ENCODE measurements around the gene MYRIP. TPM values are rescaled to one million over a fixed set of nuclear protein-coding genes. Genes with fewer than 3 reads are reported as not detected.

MYRIP gene
- polyA plus RNA-seq, 3 donors, result not detected

GRCh38 chr3:39900462-39901002, 91.1 kb downstream of the MYRIP start:
- peaks cover 0 to 3% (median 0%) of the 10 kb centered on the region in 7 donors for H3K9me3 Mint-ChIP-seq
- H3K9ac ChIP-seq (ENCODE audit: insufficient read depth, low read length, poor library complexity, severe bottlenecking), result no peak overlapping the region
- H4K20me1 ChIP-seq (ENCODE audit: insufficient read depth, low read length), result no peaks in the 10 kb centered on the region
- H3K79me2 ChIP-seq (ENCODE audit: insufficient read depth, low read length), result no peaks in the 10 kb centered on the region
- intact Hi-C loops (cut with micrococcal nuclease), result no loop called here
- H3K4me2 ChIP-seq (replicated peaks; ENCODE audit: extremely low read depth, low read length, poor library complexity, severe bottlenecking), result no peak overlapping the region
- 87% methylated on average over 4 of the region's 4 CpGs for WGBS (ENCODE audit: insufficient coverage)
- no peaks in the 10 kb centered on the region for H3K4me1 ChIP-seq (ENCODE audit: control insufficient read depth in 1 of 2, insufficient read depth in 2 of 2, low read length in 2 of 2)
- no peaks in the 10 kb centered on the region for H3K27me3 ChIP-seq (ENCODE audit: control insufficient read depth in 2 of 2, insufficient read depth in 2 of 2, low read length in 2 of 2)
- no peak overlapping the region for H3K27ac Mint-ChIP-seq
- no peaks in the 10 kb centered on the region for H3K36me3 ChIP-seq (replicated peaks in 1 of 2; ENCODE audit: control insufficient read depth in 1 of 2, insufficient read depth in 2 of 2, low read length in 2 of 2)
- TF ChIP-seq CTCF (IDR thresholded peaks at IDR 0.05), result no peak
- H3K4me3 ChIP-seq (replicated peaks in 1 of 3; ENCODE audit: low read depth in 2 of 3, low read length in 3 of 3), result no peak overlapping the region
- H3K27me3 Mint-ChIP-seq (ENCODE audit: low read depth in 3 of 3), result peaks cover 0 to 2% (median 0%) of the 10 kb centered on the region in 3 donors
- no peak overlapping the region for H3K4me3 Mint-ChIP-seq
- H3K9me3 ChIP-seq (replicated peaks in 1 of 2; ENCODE audit: control insufficient read depth in 1 of 2, insufficient read depth in 1 of 2, low read length in 2 of 2), result no peaks in the 10 kb centered on the region
- H3K27ac ChIP-seq (ENCODE audit: low read depth in 1 of 2, low read length in 2 of 2), result no peak overlapping the region
- H3K4me1 Mint-ChIP-seq, result no peaks in the 10 kb centered on the region
- no peak for DNase-seq
- H2AFZ ChIP-seq (ENCODE audit: insufficient read depth, low read depth, low read length, poor library complexity, severe bottlenecking), result no peak overlapping the region
- H3K36me3 Mint-ChIP-seq, result no peaks in the 10 kb centered on the region

- Mint-ChIP-seq H3K9me3 (peaks cover 0 to 3% (median 0%) of the 10 kb centered on the region in 7 donors), H3K27me3 (ENCODE audit: low read depth in 3 of 3) (peaks cover 0 to 2% (median 0%) of the 10 kb centered on the region in 3 donors), H3K27ac (no peak overlapping the region), H3K36me3 (no peaks in the 10 kb centered on the region), H3K4me3 (no peak overlapping the region), H3K4me1 (no peaks in the 10 kb centered on the region)
- 100% methylated on average over 1 of the region's 2 CpGs for WGBS (ENCODE audit: insufficient coverage)
- intact Hi-C loops (cut with micrococcal nuclease), result no loop called here
- no peak for TF ChIP-seq CTCF (IDR thresholded peaks at IDR 0.05)
- Histone ChIP-seq H3K4me3 (replicated peaks in 1 of 3; ENCODE audit: low read depth in 2 of 3, low read length in 3 of 3) (no peak overlapping the region), H4K20me1 (ENCODE audit: insufficient read depth, low read length) (no peaks in the 10 kb centered on the region), H3K9ac (ENCODE audit: insufficient read depth, low read length, poor library complexity, severe bottlenecking) (no peak overlapping the region), H2AFZ (ENCODE audit: insufficient read depth, low read depth, low read length, poor library complexity, severe bottlenecking) (no peak overlapping the region), H3K79me2 (ENCODE audit: insufficient read depth, low read length) (no peaks in the 10 kb centered on the region), H3K36me3 (replicated peaks in 1 of 2; ENCODE audit: control insufficient read depth in 1 of 2, insufficient read depth in 2 of 2, low read length in 2 of 2) (no peaks in the 10 kb centered on the region), H3K27ac (ENCODE audit: low read depth in 1 of 2, low read length in 2 of 2) (no peak overlapping the region), H3K9me3 (replicated peaks in 1 of 2; ENCODE audit: control insufficient read depth in 1 of 2, insufficient read depth in 1 of 2, low read length in 2 of 2) (no peaks in the 10 kb centered on the region), H3K4me1 (ENCODE audit: control insufficient read depth in 1 of 2, insufficient read depth in 2 of 2, low read length in 2 of 2) (no peaks in the 10 kb centered on the region), H3K4me2 (replicated peaks; ENCODE audit: extremely low read depth, low read length, poor library complexity, severe bottlenecking) (no peak overlapping the region), H3K27me3 (ENCODE audit: control insufficient read depth in 2 of 2, insufficient read depth in 2 of 2, low read length in 2 of 2) (no peaks in the 10 kb centered on the region)
- no peak for DNase-seq
Measured at GRCh38 chr3:39903253-39903652, 93.8 kb downstream of the MYRIP start.
